NCI-H2081 treated with DMSO at 0.1 percent for 48 hours (cell line): ENCODE measurements around the gene ARID5B.

ENCODE experiments used
- DNase-seq: peaks from one replicate; lab custom pipeline; 2025; lab: John Stamatoyannopoulos, UW

Gene ARID5B

DNA sequence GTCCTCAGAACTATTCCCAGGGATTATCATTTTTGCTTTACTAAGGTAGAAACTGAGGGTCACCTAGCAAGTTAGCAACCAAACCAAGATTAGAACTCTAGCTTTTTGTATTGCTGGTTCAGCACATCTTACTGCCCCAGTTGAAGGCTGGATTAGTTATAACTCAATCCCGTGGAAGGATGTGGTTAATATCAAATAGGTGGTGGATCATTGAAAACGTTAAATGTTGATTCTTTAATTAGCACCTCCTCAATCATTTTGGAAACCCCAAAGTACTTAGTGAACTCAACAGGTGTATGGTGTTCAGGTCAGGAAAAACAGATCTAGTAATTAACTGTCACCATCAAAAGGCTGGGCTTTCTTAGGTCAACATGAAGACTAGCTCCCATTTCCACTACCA, 152.4 kb downstream of the ARID5B start:
- DNase-seq: no peak

DNA sequence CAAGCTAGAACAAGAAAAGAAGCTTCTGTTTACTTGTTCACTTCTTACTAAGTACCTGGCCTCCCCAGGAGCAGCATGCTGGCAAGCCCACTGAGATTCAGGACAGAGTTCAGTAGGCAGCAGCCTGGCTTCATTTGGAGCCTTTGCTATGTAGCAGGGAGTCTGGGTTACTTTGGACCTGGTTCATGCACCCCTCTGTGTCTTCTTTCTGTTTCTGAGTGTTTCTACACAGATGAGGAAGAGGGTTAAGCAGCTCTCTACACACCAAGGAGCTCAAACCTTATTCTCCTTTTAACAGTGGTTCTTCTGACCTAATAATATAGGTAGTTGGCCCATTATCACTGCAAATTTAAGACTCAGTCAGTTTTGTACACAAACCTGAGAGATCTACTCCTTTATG, 152.9 kb downstream of the ARID5B start:
- no peak for DNase-seq

DNA sequence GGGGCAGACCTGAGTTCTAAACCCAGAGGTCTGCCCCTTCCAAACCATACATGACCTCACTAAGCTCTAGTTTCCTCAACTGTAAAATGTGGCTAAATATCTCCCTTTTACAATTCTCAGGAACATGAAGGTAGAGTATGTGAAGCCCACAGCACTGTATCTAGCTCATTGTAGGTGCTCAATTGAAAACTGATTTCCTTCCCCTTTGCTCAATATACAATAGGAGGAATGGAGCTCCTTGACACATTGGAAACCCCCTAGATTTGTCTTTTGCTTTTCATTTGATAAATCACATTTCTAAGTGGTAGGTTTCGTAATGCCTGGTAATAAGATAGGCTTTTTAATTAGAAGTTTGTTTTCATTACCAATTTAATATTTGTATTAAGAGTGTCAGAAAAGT, 153.3 kb downstream of the ARID5B start:
- DNase-seq: no peak

DNA sequence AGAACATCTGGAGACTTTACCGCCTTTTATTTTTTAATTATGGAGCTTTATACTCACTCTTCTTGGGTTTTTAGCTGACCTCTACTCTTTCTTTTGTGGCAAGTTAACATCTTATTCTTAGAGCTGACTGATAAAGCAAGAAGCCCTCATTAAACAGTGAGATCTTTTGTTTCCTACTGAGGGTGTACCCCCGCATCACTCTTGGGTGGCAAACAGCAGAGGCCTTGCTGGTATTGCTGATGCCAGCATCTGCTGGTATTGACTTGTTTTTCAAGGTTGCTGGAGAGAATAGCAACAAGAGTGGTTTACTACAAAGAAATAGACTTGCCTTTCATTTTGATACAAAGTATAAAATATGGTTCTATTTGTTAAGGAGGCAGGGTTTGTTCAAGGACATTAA, 154.7 kb downstream of the ARID5B start:
- no peak for DNase-seq

DNA sequence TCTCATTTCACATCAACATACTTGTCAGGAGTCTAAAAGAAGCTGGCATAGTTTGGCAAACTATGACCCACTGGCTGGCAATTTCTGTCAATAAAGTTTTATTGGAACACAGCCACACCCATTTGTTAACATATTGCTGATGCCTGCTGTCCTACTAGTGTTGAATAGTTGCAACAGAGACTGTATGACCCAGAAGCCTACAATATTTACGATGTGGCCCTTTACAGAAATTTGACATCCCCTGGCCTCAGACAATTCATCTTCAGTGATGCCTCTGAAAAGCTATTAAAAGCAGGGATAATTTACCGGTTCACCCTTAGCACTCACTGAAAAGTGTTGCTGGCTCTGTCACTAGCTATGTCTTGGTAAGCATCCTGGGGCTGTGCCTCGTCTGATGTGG, 155.2 kb downstream of the ARID5B start:
- no peak for DNase-seq

DNA sequence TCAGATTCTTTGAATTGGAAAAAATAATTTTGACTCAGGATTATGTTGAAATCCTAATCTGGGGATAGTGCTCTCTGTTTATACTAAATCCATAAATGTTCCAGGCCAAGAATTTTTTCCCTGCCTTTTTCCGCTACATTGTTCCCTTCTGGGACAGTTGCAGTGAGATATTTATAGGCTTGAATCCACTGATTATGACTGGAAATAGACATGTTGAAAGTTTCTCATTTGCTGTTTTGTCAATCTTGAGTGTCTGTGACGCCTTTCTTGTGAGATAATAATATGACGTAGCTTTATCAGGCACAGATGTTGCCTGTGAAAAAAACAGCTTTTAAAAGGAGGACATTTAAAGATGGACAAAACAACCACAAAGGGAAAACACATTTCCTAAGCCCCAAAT, 155.9 kb downstream of the ARID5B start:
- DNase-seq: no peak

DNA sequence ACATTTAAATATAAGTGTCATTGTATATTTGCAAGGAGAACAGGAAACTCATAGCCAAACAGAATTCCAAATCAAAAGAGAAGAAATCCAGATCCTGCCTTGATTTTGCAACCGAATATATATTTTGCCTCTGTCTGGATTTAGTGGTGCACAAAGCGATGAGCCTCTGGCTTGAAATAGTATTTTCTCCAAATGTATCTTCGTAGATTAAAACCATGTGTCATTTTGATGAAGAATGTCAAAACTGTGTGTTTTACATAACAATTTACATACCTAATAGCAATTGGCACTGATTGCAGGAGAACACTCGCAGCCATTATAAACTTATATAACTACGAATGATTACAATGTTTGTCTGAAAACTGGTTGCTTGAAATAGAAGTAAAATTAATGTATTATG, 156.4 kb downstream of the ARID5B start:
- DNase-seq: no peak

DNA sequence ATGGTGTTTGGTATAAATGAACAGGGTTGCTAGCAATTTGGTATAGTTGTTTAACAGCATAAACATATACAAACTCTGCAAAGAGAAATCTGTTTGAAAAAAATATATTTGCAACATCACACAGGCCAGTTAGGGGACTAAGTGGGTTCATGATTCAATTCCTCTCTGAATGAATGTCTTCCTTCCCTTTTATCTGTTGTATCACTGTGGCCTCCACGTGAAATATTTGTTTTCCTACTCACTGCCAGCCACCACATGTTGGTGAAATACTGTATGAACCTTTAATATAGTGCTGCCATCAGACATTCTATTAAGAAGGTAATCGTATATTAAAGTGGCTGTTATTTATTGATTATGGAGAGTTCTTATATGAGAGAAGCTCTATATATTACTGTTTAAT, 157.0 kb downstream of the ARID5B start:
- DNase-seq: no peak

DNA sequence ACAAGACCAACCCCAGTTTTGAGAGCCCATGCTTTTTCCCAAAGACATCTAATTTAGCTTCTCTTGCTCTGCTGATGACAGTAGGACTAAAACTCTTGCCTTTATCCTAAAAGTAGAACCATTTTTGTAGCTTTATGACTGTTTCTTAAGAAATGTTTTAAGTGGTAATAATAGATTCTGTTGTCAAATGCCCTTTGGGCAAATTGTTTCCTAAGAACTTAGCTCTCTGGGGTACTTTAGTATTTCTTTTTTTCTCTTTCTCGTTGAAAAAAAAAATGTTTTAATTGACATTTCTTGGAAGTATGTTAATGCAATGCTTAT, 157.4 kb downstream of the ARID5B start:
- no peak for DNase-seq

DNA sequence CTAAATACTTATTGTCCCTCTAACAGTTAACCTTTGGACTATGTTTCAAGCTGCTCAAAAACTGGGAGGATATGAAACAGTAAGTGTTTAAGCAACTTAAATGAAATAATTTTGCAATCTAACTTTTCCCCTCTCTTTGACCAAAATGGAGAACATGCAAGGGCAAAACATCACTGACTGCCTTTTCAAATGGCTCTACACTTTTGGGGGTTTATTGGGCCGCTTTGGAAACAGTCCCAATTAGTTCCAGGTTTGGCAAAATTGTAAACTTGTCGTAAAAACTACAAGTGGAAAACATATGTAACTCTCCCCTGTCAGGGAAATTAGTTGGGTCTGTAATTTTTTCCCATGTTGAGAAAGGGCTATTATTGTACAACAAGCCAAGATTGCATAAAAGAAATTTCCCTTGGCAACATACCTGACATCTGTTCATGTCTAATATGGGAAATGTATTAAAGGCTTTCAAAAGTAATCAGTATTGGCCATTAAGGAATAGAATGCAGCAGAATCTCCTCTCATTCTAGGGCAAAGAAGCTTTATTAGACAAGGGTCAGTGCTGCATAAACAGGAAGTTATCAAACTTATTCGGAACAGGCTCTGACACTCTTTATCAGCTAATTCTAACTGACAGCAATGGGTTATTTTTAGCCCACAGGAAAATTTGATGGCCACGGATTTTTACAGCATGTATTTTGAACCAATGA, 157.9 kb downstream of the ARID5B start:
- DNase-seq: no peak

DNA sequence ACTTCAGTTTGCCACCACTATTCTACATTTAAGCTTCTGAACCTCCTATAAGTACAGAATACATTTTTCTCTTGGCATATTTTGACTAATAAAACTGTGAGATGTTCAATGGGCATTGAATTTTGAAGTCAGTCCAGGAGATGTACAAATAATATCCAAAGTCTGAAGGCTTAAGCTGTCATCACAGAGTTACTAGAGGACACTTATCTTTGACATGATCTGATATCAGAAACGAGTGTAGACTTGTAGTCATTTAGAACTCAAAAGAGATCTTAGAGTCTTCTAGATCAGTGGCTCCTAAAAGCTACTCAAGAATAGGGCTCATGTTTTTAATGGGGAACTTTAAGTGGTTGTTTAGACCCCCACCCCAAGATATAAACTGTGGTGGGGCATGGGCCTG, 160.5 kb downstream of the ARID5B start:
- DNase-seq: no peak

DNA sequence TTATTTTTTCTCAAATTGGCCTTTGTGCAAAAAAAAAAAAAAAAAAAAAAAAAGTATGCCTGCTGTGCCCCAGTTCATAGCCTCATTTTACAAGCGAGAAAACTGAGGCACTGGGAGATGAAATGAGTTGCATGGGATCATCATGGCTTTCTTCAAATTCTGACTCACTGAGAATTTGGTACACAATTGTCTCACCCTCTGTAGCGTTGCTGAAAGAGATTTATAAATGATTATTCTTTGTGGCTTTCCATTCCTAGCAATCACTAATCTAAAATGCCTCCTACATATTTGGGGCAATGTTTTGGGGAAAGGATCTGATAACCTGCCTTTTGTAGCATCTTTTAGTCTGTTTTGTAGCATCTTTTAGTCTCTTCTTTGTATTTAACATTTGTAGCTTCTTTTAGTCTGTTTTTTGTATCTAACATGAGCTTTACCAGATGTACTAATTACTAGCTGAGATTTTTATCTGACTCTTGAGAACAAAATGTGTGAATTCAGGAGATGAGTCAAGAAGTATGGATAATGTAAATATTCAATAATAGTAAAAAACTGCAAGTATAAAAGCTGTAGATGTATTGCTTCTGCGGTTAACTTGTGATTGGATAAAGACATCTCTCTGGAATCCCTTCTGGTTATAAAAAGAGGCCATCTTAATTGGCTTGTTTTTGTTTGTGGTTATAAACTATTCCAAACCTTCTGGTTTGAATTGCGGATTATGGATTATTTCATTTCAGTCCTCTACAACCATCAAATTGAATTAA, 161.4 kb downstream of the ARID5B start:
- DNase-seq: no peak

DNA sequence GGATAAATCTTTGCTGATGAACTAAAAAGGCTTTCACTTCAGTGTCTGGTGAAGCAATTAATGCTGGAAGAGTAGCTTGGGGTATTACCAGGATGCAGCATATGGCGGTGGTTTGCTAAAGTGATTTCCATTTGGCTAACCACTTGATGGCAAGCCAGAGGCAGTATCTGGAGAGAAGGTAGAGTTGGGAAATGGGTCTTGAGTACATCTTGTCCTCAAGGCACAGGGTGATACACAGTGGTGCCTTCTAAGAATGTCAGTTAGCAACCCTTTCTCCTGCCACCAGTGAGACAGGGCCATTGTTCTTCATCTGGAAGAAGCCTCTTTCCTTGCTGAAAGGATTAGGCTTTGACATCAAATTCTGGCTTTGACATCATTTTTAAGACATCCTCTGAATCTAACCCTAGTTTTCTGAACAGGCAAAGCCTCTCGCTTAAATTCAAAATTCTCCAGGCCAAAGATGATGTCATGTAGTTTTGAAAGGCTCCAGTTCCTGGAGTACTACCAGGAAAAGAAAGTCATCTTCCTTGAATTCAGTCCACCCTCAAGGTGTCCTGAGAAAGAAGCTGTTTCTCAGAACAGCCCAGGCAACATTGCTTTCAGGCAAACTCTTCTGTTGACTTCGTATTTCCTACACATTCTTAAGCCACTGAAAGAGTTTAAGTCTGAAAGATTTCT, 162.4 kb downstream of the ARID5B start:
- DNase-seq: no peak

DNA sequence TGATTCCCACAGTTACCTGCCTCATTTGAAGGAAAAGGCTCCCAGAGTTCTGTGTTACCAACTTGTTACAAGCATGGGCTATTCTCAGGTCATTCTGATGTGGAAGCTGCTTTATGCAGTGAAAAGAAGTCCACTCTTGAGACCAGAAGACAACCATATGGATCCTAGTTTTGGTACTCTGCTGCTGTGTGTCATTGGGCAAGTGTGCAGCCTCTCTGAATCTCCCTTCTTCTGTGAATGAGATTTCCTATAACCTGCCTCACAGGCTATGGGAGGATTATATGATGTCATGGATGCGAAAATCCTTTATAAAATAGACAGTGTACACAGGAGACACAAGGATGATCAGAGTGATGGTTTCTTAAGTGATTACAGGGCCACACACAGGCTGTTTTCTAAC, 166.1 kb downstream of the ARID5B start:
- no peak for DNase-seq

DNA sequence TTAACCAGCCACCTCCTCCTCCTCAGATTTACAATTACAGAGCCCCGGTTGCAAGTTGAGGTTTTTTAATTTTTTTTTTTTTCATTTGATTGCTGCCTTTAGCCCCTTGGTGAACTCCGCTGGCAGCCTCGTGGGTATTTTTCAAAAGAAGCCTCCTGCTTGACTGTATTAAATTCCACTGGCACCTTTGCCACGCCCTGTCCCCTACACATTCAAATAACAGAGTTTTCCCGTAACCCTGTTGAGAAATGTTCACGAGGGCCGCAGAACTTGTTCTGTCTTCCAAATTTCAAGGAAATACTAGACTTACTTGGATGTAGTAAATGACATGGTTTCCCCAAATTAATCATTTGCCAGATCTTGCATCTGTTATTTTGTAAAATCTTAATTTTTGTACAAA, 167.0 kb downstream of the ARID5B start:
- DNase-seq: no peak

DNA sequence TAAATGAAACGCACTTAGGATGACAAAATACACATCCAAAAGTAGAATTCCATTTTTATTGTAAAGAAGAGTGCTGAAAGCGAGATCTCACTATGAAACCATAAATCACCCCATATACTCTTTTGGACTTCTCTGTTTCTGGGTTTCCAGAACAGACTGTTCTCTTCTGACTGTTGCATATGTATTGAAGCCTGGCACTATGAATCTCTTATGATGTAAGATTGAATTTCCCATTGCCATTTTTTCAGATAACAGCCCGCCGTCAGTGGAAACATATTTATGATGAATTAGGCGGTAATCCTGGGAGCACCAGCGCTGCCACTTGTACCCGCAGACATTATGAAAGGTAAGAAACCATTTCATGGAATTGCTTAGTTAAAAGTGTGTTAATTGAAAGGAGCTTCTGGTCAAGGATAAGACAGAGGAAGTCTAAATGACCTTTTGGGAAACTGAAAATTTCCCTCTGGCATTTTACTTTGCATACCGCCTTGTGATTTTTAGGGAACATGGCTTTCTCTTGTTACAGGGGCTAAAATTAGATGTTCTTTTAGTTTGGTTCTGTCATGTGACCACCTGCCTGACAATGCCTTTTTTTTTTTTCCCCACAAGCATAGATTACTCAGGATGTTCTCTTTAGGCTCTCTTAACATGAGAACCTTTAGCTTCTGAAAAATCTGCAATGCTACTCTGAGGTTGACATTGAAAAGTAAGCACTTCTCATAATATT, 168.1 kb downstream of the ARID5B start:
- no peak for DNase-seq

DNA sequence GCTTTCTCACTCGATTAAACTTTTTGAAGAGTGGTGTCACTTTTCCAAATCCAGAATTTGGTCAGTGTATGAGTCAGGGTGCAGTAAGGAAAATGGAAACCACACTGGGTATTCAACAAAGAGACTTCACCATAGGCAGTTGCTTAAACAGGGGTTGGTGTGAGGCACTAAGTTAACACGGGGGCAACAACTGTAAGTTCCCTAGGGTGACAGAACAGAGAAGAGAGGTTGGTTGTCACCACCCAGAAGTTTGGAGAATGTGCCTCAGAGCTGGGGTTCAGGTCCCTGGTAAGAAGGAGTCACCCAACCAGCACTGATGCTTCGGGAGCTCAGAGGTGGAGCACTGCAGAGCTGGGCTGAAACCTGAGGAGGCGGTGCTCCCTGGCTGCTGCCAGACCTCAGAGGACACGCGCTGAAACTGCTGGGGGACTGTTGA, 170.4 kb downstream of the ARID5B start:
- no peak for DNase-seq

DNA sequence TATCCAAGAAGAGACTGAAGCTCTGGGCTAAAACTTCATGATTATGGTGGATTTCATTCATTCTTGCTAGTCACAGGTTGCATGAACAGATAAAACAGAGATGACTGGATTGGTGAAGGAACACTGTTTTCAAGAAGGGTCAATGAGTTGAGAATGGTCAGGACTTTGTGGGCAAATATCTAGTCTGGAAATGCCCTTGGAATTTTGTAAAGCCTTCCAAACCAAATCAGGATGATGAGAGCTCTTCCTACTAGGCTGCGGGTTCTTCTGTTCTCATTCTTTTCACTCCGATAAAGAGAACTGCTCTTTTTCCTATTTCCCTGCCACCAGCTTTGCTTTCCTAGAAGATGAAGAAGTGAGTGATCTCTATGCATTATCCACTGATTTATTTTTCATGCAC, 171.4 kb downstream of the ARID5B start:
- no peak for DNase-seq

DNA sequence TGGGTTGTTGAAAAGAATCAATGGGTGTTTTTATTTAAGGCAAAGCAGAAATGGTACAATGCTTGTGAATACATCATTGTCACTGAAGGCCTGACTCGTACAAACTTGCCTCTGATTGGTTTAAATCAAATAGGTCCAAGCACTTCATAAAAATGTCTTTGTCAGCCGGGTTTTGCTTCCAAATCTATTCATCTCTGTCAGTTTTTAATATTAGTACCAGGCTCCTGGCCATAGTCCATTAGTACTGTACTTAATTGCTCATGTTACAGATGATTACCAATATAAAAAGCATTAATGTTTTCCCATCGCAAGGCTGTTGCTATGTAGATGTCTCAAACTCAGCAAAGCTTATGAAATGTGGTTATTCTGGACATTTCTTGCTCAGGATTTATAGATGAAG, 171.9 kb downstream of the ARID5B start:
- no peak for DNase-seq

DNA sequence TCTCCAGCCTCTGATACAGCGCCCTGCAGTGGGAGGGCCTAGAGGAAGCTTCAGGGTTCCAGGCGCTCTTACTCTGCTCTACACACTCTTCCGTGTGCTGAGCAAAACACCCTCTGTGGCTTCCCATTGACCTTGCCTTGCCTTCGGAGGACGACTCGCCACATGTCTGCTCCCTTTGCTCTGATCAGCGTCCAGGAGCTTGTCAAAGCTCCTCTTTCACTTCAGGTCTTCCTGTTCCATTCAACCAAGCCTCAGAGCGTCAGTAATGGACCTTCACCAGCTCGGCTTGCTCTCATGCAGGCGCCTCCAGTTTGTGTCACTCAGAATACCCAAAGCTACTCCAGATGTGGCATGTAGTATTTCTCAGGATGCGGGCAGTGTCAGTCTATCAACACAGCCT, 173.9 kb downstream of the ARID5B start:
- no peak for DNase-seq

DNA sequence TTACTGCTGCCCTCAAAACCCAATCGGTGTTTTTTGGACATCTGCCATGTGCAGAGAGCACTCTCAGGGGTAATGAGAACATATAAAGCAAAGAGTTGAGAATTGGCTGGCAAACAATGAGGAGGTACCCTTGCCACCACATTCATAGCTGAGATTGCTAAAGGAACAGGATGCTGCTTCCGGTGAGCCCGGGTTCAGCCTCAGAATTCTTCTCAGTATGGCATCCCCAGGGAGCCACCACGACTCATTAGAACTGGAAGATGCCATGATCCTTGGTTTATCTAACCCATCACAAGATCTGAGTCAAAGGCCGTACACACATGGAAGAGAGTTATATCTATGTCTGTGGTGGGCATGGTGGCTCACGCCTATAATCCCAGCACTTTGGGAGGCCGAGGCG, 174.4 kb downstream of the ARID5B start:
- no peak for DNase-seq

DNA sequence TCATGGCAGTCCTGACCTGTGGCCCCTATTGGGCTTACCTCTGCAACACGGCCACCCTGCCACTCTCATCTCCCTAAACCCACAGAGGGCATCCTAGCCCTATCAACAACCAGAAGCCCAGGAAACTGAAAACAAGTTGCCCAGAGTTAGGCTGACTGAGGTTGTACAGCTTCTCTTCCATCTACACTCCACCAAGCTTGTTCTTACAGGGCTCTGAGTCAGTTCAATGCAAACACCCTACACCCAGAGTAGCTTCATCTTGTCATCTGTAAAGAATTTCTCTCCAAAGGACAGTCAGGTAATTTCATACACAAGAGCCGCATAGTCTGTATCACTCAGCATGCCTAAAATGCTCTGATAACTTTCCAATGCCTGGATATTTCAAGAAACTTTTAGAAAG, 175.4 kb downstream of the ARID5B start:
- DNase-seq: no peak
